Skeletal muscle cell (primary cell): ENCODE results near the gene PNPLA3.

Source experiments
- DNase-seq: peaks from one replicate; pipeline ENCODE4 v3.0.0-alpha.2; 2010; ENCODE audit warnings: low read depth
- H3K4me3 ChIP-seq: 2 replicates; pipeline ENCODE4 v1.5.1; 2011; ENCODE audit warnings: low read depth, mild to moderate bottlenecking, control low read depth, low read length, moderate library complexity

The PNPLA3 gene, protein sequence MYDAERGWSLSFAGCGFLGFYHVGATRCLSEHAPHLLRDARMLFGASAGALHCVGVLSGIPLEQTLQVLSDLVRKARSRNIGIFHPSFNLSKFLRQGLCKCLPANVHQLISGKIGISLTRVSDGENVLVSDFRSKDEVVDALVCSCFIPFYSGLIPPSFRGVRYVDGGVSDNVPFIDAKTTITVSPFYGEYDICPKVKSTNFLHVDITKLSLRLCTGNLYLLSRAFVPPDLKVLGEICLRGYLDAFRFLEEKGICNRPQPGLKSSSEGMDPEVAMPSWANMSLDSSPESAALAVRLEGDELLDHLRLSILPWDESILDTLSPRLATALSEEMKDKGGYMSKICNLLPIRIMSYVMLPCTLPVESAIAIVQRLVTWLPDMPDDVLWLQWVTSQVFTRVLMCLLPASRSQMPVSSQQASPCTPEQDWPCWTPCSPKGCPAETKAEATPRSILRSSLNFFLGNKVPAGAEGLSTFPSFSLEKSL

DNA sequence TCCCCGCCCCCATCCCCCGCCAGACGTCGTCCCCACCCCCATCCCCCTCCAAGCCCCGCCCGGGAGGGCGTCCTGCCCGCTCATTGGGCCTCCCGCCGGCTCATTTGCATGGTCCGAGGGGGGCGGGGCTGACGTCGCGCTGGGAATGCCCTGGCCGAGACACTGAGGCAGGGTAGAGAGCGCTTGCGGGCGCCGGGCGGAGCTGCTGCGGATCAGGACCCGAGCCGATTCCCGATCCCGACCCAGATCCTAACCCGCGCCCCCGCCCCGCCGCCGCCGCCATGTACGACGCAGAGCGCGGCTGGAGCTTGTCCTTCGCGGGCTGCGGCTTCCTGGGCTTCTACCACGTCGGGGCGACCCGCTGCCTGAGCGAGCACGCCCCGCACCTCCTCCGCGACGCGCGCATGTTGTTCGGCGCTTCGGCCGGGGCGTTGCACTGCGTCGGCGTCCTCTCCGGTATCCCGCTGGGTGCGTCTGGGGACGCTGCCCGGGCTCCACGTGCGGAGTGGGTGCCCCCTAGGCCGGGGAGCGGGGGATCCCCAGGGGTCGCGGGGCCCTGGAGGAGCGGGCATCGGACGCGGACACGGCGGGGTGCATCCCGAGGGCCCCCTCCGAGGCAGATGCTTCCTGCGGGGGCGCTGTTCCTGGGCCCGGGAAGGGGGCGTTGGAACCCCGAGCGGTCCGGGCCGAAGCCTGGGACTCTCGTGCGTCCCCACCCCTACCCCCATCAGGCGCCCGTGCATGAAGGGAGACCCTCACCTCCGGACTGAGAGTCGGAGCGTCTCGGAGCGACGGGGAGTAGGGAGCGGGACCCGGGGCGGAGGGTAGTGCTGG lies at the start of gene PNPLA3:
Gene PNPLA3 (plus strand): TSS at position 175 of the 834 bp plus-strand sequence. CDS start 107 bp downstream, at position 282.
- H3K4me3 ChIP-seq: peak within 1 kb of the TSS; percentile 84
- DNase-seq: peak; percentile 63

GRCh38 chr22:43876866-43877509 lies 46.6 kb upstream of the PNPLA3 start:
- no peak overlapping the region for H3K4me3 ChIP-seq
- DNase-seq: no peak

GRCh38 chr22:43878079-43878795 lies 45.4 kb upstream of the PNPLA3 start:
- no peak for DNase-seq
- no peak overlapping the region for H3K4me3 ChIP-seq

DNA sequence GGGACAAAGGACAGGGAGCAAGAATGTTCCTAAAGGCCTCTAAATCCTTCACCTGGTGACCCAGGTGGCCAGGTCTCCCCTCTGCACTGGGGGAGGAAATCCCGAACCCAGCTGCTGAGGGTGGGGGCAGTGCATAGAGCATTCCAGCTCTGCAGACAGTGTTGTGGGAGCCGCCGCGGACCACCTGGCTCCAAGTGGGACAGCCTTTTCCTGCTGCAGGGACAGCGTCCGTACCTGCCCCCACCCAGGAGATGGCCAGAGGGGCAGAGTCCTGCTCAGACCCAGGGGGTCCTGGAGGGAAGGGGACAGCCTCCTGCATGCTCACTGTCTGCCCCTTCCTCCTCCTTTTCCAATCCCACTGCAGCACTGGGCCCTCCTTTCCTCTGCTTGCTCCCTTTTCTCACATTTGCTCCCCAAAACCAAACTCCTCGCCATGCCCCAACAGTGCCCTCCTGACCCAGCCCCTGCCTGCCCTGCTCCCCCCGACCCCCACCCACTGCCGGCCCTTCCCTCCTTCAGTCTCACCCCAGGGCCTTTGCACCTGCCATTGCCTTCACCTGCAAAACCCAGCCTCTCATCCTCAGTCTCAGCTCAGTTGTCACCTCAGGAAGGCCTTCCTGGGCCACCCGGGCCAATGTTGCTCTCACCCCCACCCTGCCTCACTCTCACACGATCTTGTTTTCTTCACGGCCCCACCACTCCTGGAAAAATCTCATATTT lies 44.6 kb upstream of the PNPLA3 start:
- H3K4me3 ChIP-seq: no peak overlapping the region
- no peak for DNase-seq

GRCh38 chr22:43879901-43880540 lies 43.6 kb upstream of the PNPLA3 start:
- H3K4me3 ChIP-seq: no peak overlapping the region
- DNase-seq: no peak

- H3K4me3 ChIP-seq: no peak overlapping the region
- DNase-seq: no peak
Observed at GRCh38 chr22:43880541-43880991, 43.0 kb upstream of the PNPLA3 start.

DNA sequence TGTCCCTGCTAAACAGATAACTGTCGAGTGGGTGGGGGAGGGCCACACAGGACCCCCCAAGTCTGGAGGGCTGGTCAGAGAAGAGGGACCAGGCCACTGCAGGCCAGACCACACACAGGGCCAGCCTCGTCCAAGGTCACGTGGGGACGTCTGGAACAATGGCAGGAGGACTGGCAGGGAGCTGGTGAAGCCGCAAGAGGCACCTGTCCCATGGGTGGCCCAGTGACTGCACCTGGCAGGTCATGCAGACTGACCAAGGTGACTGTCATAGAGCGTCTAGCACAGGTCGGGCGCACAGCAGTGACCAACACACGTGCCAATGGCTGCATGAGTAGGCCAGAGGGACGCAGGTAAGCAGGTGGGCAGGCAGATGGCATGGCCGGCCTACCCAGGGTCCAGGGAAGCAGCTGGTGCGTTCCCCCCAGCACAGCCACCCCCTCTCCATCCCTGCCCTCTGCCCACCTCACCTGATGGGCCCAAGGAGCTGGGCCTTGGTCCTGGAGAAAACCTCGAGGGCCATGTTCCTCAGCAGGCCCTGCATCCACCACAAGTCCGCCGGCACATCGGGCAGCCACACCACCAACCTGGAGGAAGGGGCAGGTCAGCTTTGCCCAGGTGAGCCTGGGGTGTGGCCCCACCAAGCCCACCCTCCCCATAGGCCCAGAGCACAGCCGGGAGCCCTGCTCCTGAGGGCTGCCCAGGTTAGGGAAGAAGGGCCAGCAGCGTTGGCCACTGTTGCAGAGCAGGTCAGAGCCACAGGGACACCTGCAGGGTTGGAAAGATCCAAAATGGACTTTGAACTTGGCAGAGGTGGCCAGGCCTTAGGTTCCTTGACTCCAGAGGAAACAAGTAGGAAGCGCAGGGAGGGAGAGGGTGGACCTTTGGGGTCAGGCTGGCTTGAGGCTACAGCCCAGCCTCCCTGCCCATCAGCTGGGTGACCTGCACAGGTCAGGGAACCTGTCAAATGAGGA lies 42.2 kb upstream of the PNPLA3 start:
- no peak overlapping the region for H3K4me3 ChIP-seq
- DNase-seq: no peak

DNA sequence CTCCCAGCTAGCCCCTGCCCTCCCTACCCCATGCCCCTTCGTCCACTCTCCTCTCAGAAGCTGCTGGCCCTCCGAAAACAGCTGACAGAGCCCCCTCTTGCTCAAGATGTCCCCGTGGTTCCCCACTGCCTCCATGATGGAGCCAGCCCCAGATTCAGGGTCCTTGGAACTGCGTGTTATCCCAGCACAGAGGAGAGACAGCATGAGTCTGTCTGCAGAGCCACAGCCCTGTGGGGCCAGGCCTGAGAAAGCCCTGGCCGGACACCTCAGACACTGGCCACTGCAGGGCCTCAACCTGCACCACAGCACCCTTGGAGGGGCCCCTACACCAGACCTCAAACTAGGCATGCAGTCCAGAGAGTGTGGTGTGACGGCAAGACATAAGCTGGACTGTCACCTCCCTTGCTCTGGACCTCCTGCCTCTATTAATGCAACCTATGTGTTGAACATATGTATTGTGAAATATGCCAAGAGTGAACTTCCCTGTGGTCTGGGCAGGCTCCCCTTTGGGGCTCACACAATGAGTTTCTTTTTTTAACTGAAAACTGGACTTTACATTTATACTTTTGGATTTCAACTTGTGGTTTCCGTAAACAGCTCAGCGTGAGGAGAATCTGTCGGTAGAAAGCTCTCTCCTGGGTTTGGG lies 41.4 kb upstream of the PNPLA3 start:
- no peak overlapping the region for H3K4me3 ChIP-seq
- DNase-seq: no peak

- H3K4me3 ChIP-seq: no peak overlapping the region
- DNase-seq: no peak
Observed at GRCh38 chr22:43883012-43883661, 40.5 kb upstream of the PNPLA3 start.

GRCh38 chr22:43883719-43884415 lies 39.7 kb upstream of the PNPLA3 start:
- no peak overlapping the region for H3K4me3 ChIP-seq
- DNase-seq: no peak

- no peak for DNase-seq
- no peak overlapping the region for H3K4me3 ChIP-seq
Observed at GRCh38 chr22:43884600-43885318, 38.8 kb upstream of the PNPLA3 start.

DNA sequence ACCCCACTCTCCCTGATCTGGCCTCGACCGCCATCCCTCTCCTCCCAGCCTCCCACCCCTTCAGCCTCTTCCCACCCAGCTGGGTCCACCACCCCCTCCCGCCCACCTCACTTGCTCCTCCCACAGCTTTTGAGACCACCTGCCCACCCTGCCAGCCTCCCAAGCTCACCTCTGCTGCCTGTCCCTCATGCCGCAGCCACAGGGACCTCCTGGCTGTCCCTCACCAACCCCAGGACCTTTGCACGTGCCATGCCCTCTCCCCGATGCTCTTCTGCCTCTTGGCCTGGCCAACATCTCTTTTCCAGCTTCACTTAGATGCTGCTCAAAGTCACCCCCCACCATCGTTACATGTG lies 38.3 kb upstream of the PNPLA3 start:
- no peak for DNase-seq

DNA sequence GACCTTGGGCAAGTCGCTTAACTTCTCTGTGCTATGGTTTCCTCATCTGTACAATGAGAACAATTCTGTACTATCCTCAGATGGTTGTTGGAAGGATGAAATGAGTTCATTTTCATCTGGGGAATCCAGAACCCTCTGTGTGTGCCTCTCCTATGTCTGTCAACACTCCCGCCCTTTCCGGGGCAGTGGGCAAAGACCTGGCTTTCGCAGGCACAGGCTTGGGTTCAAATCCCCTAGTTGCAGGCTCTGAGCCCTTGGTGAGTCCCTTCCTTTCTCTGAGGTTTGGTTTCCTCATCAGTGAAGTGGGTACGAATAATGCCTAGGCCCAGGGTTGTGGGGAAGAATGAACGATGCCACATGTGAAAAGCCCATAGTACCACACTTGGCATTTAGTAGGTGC lies 37.8 kb upstream of the PNPLA3 start:
- DNase-seq: no peak
- H3K4me3 ChIP-seq: no peak overlapping the region

More for the DNA sequence above, 38.3 kb upstream of the PNPLA3 start:
- no peak overlapping the region for H3K4me3 ChIP-seq

GRCh38 chr22:43886231-43886630 lies 37.4 kb upstream of the PNPLA3 start:
- H3K4me3 ChIP-seq: no peak overlapping the region
- DNase-seq: no peak

DNA sequence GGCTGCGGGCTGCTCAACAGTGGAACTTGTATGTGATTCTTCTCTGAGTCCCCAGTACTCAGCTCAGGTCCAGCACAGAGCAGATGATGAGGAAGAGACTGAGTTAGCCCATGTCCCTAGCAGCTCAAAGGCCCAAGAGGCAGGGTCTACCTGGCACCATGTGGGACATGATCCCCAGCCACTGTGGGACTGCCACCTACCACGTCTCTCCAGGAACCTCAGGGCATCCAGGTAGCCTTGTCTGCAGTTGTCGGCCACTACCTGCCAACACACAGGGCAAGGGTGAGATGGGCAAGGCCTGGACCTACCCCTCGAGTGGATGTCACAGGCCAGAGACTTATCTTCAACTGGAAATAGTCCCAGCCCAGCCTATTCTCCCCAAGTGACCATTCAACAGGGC lies 36.2 kb upstream of the PNPLA3 start:
- no peak for DNase-seq
- no peak overlapping the region for H3K4me3 ChIP-seq
